Neural progenitor cell (in vitro differentiated cells): ENCODE data around the gene ARID3A. TPM values are rescaled to one million over a fixed set of nuclear protein-coding genes. Genes with fewer than 3 reads are reported as not detected.
"Not testable (repeated sequence)": the region's sequence is repeated elsewhere in the genome, so short reads cannot be mapped to it uniquely, and the experiment has no call there.

Experiments used
- DNase-seq: peaks from one replicate; pipeline ENCODE4 v3.0.0-alpha.2; 2016; ENCODE audit warnings: low spot score
- H2AFZ ChIP-seq: fragments of 200-600 bp; sonication (generic); replicated peaks from 2 replicates; pipeline ENCODE4 v1.6.1; 2016; ENCODE audit warnings: antibody characterized with exemption
- H3F3A ChIP-seq: fragments of 200-600 bp; sonication (generic); 2 replicates; pipeline ENCODE4 v1.6.1; 2016; ENCODE audit warnings: antibody characterized with exemption, low read depth
- H3K27ac ChIP-seq: fragments of 200-600 bp; sonication (generic); 2 replicates; pipeline ENCODE4 v1.5.1; 2016; ENCODE audit warnings: mild to moderate bottlenecking
- H3K27me3 ChIP-seq: fragments of 200-600 bp; sonication (generic); 2 replicates; pipeline ENCODE4 v1.6.1; 2016; ENCODE audit warnings: mild to moderate bottlenecking, moderate library complexity
- H3K36me3 ChIP-seq: fragments of 200-600 bp; sonication (generic); 2 replicates; pipeline ENCODE4 v1.5.1; 2016
- H3K4me1 ChIP-seq: fragments of 200-600 bp; sonication (generic); 2 replicates; pipeline ENCODE4 v1.6.1; 2016; ENCODE audit warnings: mixed run types
- H3K4me2 ChIP-seq: fragments of 200-600 bp; sonication (generic); 2 replicates; pipeline ENCODE4 v1.6.1; 2016
- H3K4me3 ChIP-seq: fragments of 200-600 bp; sonication (generic); 2 replicates; pipeline ENCODE4 v1.5.1; 2016
- H3K79me2 ChIP-seq: fragments of 200-600 bp; sonication (generic); 2 replicates; pipeline ENCODE4 v1.6.1; 2016; ENCODE audit warnings: low read depth
- H3K9ac ChIP-seq: fragments of 200-600 bp; sonication (generic); 2 replicates; pipeline ENCODE4 v1.6.1; 2016
- H3K9me3 ChIP-seq: fragments of 200-600 bp; sonication (generic); 2 replicates; pipeline ENCODE4 v1.5.1; 2016; ENCODE audit warnings: low read depth
- H4K20me1 ChIP-seq: fragments of 200-600 bp; sonication (generic); 2 replicates; pipeline ENCODE4 v1.6.1; 2016; ENCODE audit warnings: low read depth
- H3K27ac Mint-ChIP-seq: 3 replicates; pipeline ENCODE4 v1.8.0; 2021; ENCODE audit warnings: mixed read lengths
- H3K27me3 Mint-ChIP-seq: 2 replicates; pipeline ENCODE4 v1.8.0; 2022; ENCODE audit warnings: low read depth, mild to moderate bottlenecking, inconsistent platforms, moderate library complexity, mixed read lengths; ENCODE audit not compliant: insufficient read depth
- H3K36me3 Mint-ChIP-seq: 3 replicates; pipeline ENCODE4 v1.8.0; 2021; ENCODE audit warnings: mixed read lengths
- H3K4me1 Mint-ChIP-seq: 3 replicates; pipeline ENCODE4 v1.8.0; 2021; ENCODE audit warnings: mixed read lengths
- H3K4me3 Mint-ChIP-seq: 3 replicates; pipeline ENCODE4 v1.8.0; 2021; ENCODE audit warnings: mild to moderate bottlenecking, moderate library complexity, mixed read lengths
- H3K9me3 Mint-ChIP-seq: 3 replicates; pipeline ENCODE4 v1.8.0; 2020; ENCODE audit warnings: mixed read lengths
- EZH2 ChIP-seq: fragments of 200-600 bp; sonication (generic); IDR thresholded peaks from 2 replicates; pipeline ENCODE4 v1.6.1; 2017; ENCODE audit warnings: antibody characterized with exemption, mild to moderate bottlenecking, moderate library complexity
- EZH2phosphoT487 ChIP-seq: fragments of 200-600 bp; sonication (generic); IDR thresholded peaks from 2 replicates; pipeline ENCODE4 v1.6.1; 2017; ENCODE audit warnings: antibody characterized with exemption
- small RNA-seq: library from RNA; depleted of rRNA; stranded (forward); fragments of <200 nt; gene quantifications from one replicate; pipeline ENCODE3, GENCODE V24; 2015
- total RNA-seq: library from RNA; depleted of rRNA; stranded (reverse); fragments of >200 nt; gene quantifications from 2 replicates; pipeline ENCODE4 v1.2.3, GENCODE V29; 2015; ENCODE audit warnings: low replicate concordance
- TF ChIP-seq, protein P1 (sequence below): fragments of 200-600 bp; sonication (generic); IDR thresholded peaks from 2 replicates; pipeline ENCODE4 v1.5.1; 2017; ENCODE audit warnings: antibody characterized with exemption, mild to moderate bottlenecking

Gene ARID3A
- total RNA-seq, 1 donor from 2014 or later = 25.5 TPM

DNA sequence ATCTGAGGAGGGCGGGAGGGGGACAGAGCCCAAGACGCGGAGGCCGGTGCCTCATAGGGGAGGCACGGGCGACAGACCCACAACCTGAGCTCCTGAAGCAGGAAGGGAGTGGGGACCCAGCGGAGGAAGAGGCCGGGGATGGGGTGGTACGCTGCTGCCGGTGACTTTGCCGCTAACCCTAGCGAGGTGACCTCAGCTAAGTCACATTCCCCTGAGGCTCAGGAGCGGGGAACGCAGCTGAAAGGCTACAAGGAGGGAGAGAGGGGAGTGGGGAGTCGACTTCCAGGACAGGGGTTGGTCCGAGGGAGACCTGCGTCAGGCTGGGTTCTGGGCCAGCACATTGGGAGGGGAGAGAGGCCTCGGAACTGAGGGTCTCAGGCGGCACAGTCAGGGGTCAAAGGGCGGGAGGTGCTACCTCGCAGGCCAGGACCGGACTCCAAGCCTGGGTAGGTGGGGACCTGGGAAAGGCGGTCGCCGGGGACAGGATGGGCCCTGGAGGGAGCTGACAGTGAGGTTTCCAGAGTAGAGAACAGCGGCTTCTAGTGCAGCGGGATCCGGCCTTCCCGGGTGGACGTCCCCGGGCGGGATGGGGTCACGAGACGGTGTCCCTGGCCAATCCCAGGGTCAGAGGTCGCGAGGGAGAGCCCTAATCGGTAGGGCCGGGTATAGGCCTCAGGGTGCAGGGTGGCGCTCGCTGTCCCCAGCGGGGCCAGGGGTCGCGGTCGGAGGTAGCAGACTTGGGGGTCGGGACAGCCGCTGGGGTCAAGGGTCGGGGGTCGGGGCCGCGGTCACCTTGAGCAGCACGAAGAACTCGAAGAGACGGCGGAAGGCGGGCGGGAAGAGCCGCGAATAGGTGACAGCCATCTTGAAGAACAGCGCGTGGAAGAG, 94.4 kb downstream of the ARID3A start:
- Mint-ChIP-seq H3K9me3 (no peaks in the 10 kb centered on the region), H3K4me1 (peaks cover 41% of the 10 kb centered on the region), H3K27ac (peak overlapping the region; percentile 21), H3K4me3 (peak overlapping the region; percentile 91), H3K27me3 (peaks cover 11% of the 10 kb centered on the region), H3K36me3 (no peaks in the 10 kb centered on the region)
- Histone ChIP-seq H3K9me3 (no peaks in the 10 kb centered on the region), H3F3A (peaks cover 25% of the 10 kb centered on the region), H3K4me2 (peak overlapping the region; percentile 97), H3K4me1 (peaks cover 21% of the 10 kb centered on the region), H2AFZ (no peak overlapping the region), H4K20me1 (peaks cover 54% of the 10 kb centered on the region), H3K27ac (no peak overlapping the region), H3K4me3 (peak overlapping the region; percentile 97), H3K27me3 (no peaks in the 10 kb centered on the region), H3K79me2 (peaks cover 56% of the 10 kb centered on the region), H3K9ac (peak overlapping the region; percentile 85), H3K36me3 (no peaks in the 10 kb centered on the region)
- peak; percentile 43 for DNase-seq
- TF ChIP-seq EZH2 (no peak), EZH2phosphoT487 (no peak)
- TF ChIP-seq, protein P1, sequence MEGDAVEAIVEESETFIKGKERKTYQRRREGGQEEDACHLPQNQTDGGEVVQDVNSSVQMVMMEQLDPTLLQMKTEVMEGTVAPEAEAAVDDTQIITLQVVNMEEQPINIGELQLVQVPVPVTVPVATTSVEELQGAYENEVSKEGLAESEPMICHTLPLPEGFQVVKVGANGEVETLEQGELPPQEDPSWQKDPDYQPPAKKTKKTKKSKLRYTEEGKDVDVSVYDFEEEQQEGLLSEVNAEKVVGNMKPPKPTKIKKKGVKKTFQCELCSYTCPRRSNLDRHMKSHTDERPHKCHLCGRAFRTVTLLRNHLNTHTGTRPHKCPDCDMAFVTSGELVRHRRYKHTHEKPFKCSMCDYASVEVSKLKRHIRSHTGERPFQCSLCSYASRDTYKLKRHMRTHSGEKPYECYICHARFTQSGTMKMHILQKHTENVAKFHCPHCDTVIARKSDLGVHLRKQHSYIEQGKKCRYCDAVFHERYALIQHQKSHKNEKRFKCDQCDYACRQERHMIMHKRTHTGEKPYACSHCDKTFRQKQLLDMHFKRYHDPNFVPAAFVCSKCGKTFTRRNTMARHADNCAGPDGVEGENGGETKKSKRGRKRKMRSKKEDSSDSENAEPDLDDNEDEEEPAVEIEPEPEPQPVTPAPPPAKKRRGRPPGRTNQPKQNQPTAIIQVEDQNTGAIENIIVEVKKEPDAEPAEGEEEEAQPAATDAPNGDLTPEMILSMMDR = no peak

DNA sequence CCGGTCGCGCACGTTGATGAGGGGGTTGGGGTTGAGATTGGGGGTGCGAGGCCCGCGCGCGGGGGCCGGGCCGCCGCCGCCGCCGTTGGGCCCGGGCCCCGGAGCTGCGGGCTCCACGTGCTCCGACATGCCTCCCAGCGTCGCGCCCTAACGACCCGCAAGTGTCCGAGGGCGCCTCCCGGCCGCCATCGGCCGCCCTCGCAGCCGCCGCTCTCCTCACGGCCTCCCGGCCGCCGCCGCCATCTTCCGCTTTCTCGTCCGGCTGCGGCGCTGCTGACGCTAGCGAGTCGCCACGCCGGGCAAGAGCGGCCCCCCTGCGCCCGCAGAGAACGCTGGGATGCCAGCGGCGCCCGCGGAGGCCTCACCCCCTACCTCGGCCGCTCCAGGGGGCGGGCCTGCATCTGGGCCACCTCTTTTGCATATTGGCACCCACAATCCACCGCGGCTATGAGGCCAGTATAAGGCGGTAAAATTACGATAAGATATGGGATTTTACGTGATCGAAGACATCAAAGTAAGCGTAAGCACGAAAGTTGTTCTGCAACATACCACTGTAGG, 95.1 kb downstream of the ARID3A start, which contains the start of gene TMEM259:
Gene TMEM259 (minus strand): TSS at position 256 of the 558 bp plus-strand sequence. CDS start 127 bp downstream, at position 129.
- Mint-ChIP-seq H3K27me3 (peaks cover 11% of the 10 kb centered on the region), H3K36me3 (no peaks in the 10 kb centered on the region), H3K9me3 (no peaks in the 10 kb centered on the region), H3K4me3 (peak within 1 kb of the TSS; percentile 91), H3K27ac (peak within 1 kb of the TSS; percentile 100), H3K4me1 (peaks cover 38% of the 10 kb centered on the region)
- Histone ChIP-seq H3K4me2 (peak within 1 kb of the TSS; percentile 97), H4K20me1 (peaks cover 47% of the 10 kb centered on the region), H3K4me3 (peak within 1 kb of the TSS; percentile 97), H2AFZ (peak within 1 kb of the TSS; percentile 27), H3K27me3 (no peaks in the 10 kb centered on the region), H3K36me3 (no peaks in the 10 kb centered on the region), H3K4me1 (peaks cover 17% of the 10 kb centered on the region), H3K9me3 (no peaks in the 10 kb centered on the region), H3K9ac (peak within 1 kb of the TSS; percentile 85), H3K79me2 (peaks cover 49% of the 10 kb centered on the region), H3K27ac (peak within 1 kb of the TSS; percentile 95), H3F3A (peaks cover 33% of the 10 kb centered on the region)
- DNase-seq = peak; percentile 98
- no peak for TF ChIP-seq EZH2
- TF ChIP-seq, protein P1 = peak; percentile 23

DNA sequence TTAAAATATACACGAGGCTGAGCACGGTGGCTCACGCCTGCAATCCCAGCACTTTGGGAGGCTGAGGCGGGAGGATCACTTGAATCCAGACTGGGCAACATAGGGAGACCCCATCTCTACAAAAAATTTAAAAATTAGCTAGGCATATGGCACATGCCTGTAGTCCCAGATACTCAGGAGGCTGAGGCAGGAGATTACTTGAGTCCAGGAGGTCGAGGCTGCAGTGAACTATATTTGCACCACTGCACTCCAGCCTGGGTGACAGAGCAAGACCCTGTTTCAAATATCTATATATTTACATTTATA, 98.0 kb downstream of the ARID3A start:
- H3K27ac Mint-ChIP-seq, H3K4me3 ChIP-seq, H3K4me2 ChIP-seq, H3K27me3 ChIP-seq, H3K9me3 Mint-ChIP-seq, H3K9me3 ChIP-seq, H3K9ac ChIP-seq, DNase-seq, H3K27ac ChIP-seq, H3K36me3 Mint-ChIP-seq, H3K36me3 ChIP-seq, H2AFZ ChIP-seq: not testable (repeated sequence)
- Mint-ChIP-seq H3K4me3 (peak overlapping the region; percentile 52), H3K27me3 (peaks cover 11% of the 10 kb centered on the region), H3K4me1 (peaks cover 26% of the 10 kb centered on the region)
- peaks cover 44% of the 10 kb centered on the region for H3K79me2 ChIP-seq
- H3K4me1 ChIP-seq = peaks cover 12% of the 10 kb centered on the region
- H3F3A ChIP-seq = peaks cover 58% of the 10 kb centered on the region
- H4K20me1 ChIP-seq = peaks cover 41% of the 10 kb centered on the region

DNA sequence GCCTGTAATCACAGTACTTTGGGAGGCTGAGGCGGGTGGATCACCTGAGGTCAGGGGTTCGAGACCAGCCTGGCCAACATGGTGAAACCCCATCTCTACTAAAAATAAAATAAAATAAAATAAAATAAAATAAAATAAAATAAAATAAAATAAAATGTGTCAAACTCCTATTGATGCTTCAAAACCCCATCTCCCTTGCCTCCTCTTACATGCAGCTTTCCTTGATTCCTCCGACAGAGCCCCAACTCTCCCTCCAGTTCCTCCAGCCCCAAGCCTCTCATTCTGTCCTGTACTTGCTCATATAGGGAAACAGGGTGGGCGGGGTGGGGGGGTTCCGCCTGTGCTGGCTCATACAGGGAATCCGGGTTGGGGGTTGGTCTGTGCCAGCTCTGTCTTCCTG, 99.2 kb downstream of the ARID3A start:
- not testable (repeated sequence) for H2AFZ ChIP-seq, H3K36me3 Mint-ChIP-seq, DNase-seq, H3K4me1 ChIP-seq, H3K4me2 ChIP-seq, H3K9ac ChIP-seq, H3K27me3 ChIP-seq, H3K9me3 ChIP-seq, H3K36me3 ChIP-seq, H3K4me3 ChIP-seq, H3K9me3 Mint-ChIP-seq
- Mint-ChIP-seq H3K4me1 (peaks cover 19% of the 10 kb centered on the region), H3K4me3 (peak overlapping the region; percentile 71), H3K27ac (peak overlapping the region; percentile 80), H3K27me3 (peaks cover 11% of the 10 kb centered on the region)
- Histone ChIP-seq H3K27ac (peak overlapping the region; percentile 86), H4K20me1 (peaks cover 41% of the 10 kb centered on the region), H3F3A (peaks cover 56% of the 10 kb centered on the region), H3K79me2 (peaks cover 44% of the 10 kb centered on the region)

Small RNA genes lying within 50 kb of the gene (small RNA-seq; reads per million reads assigned to genes)
- gene RNU6-2 (1.2 reads per million, percentile 82 among the genes with 10 or more reads in this experiment), gene RNU6-9 (0.39 reads per million, percentile 41 among the genes with 10 or more reads in this experiment)

Other genes starting within 250 kb of the ARID3A start
- gene FSTL3, start 249.6 kb upstream of the ARID3A start, total RNA-seq = 2.4 and 21.9 TPM in 2 replicates
- gene PRSS57, start 230.6 kb upstream of the ARID3A start, total RNA-seq = not detected in 2 replicates
- gene PALM, start 217.1 kb upstream of the ARID3A start, total RNA-seq = 13.9 and 40.7 TPM in 2 replicates
- not detected in 2 replicates for gene MISP, start 174.9 kb upstream of the ARID3A start, total RNA-seq
- 237 and 543 TPM in 2 replicates for gene PTBP1, start 128.6 kb upstream of the ARID3A start, total RNA-seq
- 15.6 and 91.6 TPM in 2 replicates for gene PLPPR3, start 104.1 kb upstream of the ARID3A start, total RNA-seq
- gene AZU1, start 98.2 kb upstream of the ARID3A start, total RNA-seq = 1.0 and 2.0 TPM in 2 replicates
- gene PRTN3, start 85.0 kb upstream of the ARID3A start, total RNA-seq = 0.28 TPM in 1 of 2 replicates, not detected in the other
- gene ELANE, start 73.7 kb upstream of the ARID3A start, total RNA-seq = not detected in 2 replicates
- 0.90 TPM in 1 of 2 replicates, not detected in the other for gene CFD, start 66.4 kb upstream of the ARID3A start, total RNA-seq
- gene MED16, start 32.8 kb upstream of the ARID3A start, total RNA-seq = 14.4 and 46.9 TPM in 2 replicates
- gene RNU6-9, start 32.6 kb upstream of the ARID3A start, total RNA-seq = not detected in 2 replicates
- gene R3HDM4, start 12.8 kb upstream of the ARID3A start, total RNA-seq = 22.7 and 58.2 TPM in 2 replicates
- 0.77 TPM in 1 of 2 replicates, not detected in the other for gene KISS1R, start 8.7 kb upstream of the ARID3A start, total RNA-seq
- 38.6 and 156 TPM in 2 replicates for gene WDR18, start 58.3 kb downstream of the ARID3A start, total RNA-seq
- gene GRIN3B, start 74.4 kb downstream of the ARID3A start, total RNA-seq = 5.4 and 5.9 TPM in 2 replicates
- gene TMEM259, start 95.1 kb downstream of the ARID3A start, total RNA-seq = 31.7 and 175 TPM in 2 replicates
- gene RNU6-2, start 95.5 kb downstream of the ARID3A start, total RNA-seq = not detected in 2 replicates
- gene CNN2, start 100.6 kb downstream of the ARID3A start, total RNA-seq = 131 and 196 TPM in 2 replicates
- gene ABCA7, start 114.1 kb downstream of the ARID3A start, total RNA-seq = 1.4 and 21.9 TPM in 2 replicates
- 9.6 and 18.2 TPM in 2 replicates for gene ARHGAP45, start 141.1 kb downstream of the ARID3A start, total RNA-seq
- 98.8 and 197 TPM in 2 replicates for gene POLR2E, start 169.3 kb downstream of the ARID3A start, total RNA-seq
- gene GPX4, start 178.0 kb downstream of the ARID3A start, total RNA-seq = 289 and 439 TPM in 2 replicates
- gene SBNO2, start 248.2 kb downstream of the ARID3A start, total RNA-seq = 3.3 and 16.2 TPM in 2 replicates